ENCODE results near the gene SYT7.
A peak's percentile ranks its signal among the peaks of the same experiment; 100 is the strongest.

Gene SYT7

GRCh38 chr11:61609000-61609979 lies 28.4 kb upstream of the SYT7 start:
- no peak for FAIRE-seq

- FAIRE-seq: no peak
Observed at GRCh38 chr11:61607920-61608599, 27.2 kb upstream of the SYT7 start.

- no peak for FAIRE-seq
Observed at GRCh38 chr11:61607426-61607825, 26.6 kb upstream of the SYT7 start.

- no peak for FAIRE-seq
Observed at GRCh38 chr11:61603667-61604066, 22.8 kb upstream of the SYT7 start.

GRCh38 chr11:61602775-61603569 lies 22.1 kb upstream of the SYT7 start:
- FAIRE-seq: peak; percentile 61

- FAIRE-seq: no peak
Observed at GRCh38 chr11:61601512-61601911, 20.6 kb upstream of the SYT7 start.

DNA sequence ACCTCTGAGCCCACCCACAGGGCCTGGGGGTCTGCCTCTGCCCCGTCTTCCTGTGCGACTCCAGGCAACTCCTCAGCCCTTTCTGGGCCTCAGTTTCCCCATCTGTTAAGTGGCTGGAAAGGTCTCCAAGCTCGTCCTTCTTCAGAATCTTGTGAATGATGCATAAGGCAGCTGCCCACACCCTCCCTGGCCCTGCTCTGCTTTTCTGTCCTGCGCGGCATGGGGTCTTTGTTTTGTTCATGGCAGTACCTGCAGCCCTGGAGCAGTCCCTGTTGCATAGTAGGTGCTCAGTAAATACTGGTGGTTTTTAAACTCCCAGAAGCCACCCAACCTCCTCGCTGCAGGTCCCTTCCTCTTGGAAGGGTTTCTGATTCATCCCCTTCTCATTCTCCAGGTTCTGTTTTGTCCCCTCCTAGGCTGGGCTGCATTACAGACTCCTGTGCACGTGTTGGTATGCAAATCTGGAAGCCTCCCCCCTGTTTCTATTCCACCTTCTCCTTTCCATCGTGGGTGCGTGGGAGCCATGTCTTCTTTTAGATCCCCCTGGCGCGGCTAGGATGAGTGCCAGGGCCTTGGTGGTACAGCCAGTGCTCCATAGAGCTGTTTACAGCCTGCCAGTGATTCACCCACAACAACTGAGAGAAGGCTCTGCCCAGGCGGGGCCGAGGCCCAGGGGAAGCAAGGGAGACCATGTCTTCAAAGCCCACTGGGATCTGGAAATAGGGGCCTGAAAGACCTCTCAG lies 19.3 kb upstream of the SYT7 start:
- no peak for FAIRE-seq

- FAIRE-seq: peak; percentile 45
Observed at GRCh38 chr11:61598886-61599868, 18.3 kb upstream of the SYT7 start.

- FAIRE-seq: no peak
Observed at GRCh38 chr11:61598374-61598773, 17.5 kb upstream of the SYT7 start.

DNA sequence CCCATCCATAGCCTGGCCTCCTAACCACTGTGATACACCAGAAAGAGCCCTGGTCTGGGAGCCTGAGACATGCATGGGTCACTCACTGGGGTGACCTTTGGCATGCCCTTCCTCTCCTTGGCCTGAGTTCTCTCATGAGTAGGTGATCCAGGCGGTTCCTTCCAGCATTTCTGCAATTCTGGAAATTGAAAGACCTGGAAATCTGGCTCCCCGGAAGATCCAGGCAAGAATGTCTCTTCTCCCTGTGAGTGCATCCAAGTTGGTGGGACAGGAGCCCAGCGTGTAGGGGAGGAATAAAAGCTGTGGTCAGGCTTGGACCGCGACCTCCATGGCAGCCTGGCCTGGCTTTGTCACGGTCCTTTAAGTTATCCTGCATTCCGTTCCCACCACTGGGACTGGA lies 16.1 kb upstream of the SYT7 start:
- no peak for FAIRE-seq

DNA sequence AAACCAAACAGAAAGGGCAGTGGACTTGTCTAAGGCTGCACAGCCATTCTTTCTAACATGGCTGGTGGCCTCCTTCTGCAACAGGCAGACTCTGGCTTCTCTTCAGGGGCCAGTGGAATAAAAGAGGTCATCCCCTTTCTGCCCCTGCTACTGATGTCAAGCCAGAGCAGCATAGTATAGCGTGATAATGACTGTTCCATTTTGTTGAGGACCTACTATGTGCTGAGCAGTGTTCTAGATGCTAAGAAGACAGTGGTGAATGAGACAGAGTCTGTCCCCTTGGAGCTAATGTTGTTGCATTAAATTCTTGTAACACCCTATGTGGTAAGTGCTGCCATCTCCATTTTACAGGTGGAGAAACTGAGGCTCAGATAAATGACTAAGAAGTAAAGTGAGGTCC lies 15.7 kb upstream of the SYT7 start:
- no peak for FAIRE-seq

GRCh38 chr11:61594907-61595257 lies 14.0 kb upstream of the SYT7 start:
- FAIRE-seq: no peak

DNA sequence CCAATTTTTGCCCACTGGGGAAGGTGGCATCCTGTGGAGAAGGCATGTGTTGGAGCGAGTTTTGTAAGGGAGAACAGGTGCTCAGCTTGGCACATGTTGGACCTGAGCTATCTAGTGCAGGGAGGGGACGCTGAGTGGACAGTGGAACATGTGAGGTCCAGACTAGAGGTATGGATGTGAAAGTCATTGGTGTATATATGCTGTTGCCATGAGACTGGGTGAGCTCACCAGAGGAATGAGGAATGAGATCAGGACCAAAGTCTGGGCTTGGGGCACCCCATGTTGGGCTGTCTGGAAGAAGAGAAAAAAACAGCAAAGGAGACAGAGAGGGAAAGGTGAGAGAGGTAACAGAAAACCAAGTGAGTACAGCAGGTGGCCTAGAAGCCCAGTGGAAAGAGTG lies 12.3 kb upstream of the SYT7 start:
- no peak for FAIRE-seq

DNA sequence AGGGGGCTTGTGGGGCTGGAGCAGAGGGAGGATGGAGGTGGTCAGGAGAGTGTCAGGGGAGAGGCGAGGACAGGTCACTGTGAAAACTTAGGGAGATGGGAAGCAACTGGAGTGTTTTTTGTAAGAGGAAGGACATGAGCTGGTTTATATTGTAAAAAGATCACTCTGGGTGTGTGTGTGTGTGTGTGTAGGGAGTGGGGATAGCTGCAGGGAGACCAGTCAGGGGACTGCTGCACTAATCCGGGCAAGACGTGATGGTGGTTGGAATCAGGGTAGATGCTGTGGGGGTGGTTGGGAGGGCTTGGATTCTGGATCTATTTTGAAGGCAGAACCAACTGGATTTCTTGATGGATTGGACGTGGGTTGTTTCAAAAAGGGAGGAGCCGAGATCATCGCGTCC lies 11.3 kb upstream of the SYT7 start:
- FAIRE-seq: no peak

DNA sequence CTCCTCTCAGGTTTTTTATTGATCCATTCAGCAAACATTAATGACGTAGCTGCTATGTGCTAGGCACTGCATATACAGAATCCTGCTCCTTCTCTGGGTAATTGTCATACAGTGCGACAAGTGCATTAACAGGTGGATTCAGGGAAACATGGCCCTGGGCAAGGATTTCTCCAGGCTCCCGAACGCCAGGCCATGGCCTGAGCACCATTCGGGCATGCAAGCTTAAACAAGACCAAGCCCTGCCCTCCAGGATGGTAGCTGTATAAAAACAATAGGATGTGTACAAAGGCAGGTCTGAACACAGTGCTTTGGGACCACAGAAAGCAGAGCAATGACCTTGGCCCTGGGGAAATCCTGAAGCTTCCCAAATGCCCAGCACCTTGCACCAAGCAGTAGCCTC lies 9.1 kb upstream of the SYT7 start:
- no peak for FAIRE-seq

- FAIRE-seq: no peak
Observed at GRCh38 chr11:61588728-61589191, 7.9 kb upstream of the SYT7 start.

GRCh38 chr11:61587951-61588727 lies 7.3 kb upstream of the SYT7 start:
- no peak for FAIRE-seq

DNA sequence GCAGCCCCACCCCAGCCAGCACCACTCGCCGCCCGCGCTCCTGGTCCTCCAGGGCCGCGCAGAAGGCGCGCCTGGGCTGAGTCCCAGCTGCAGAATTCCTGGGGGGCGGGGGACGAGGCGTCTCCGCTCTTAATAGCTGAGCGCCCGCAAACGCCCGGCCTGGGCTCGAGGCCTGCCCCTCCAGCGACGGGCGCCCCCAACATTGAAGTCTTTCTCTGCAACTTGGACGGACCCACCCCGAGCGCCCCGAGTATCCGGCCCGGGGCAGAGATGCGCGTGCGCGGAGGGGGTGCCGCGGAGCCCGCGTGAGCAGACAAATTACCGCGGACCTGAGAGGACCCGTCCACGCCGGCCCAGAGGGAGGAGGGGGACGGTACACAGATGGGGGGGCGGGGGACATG lies 6.7 kb upstream of the SYT7 start:
- FAIRE-seq: no peak

DNA sequence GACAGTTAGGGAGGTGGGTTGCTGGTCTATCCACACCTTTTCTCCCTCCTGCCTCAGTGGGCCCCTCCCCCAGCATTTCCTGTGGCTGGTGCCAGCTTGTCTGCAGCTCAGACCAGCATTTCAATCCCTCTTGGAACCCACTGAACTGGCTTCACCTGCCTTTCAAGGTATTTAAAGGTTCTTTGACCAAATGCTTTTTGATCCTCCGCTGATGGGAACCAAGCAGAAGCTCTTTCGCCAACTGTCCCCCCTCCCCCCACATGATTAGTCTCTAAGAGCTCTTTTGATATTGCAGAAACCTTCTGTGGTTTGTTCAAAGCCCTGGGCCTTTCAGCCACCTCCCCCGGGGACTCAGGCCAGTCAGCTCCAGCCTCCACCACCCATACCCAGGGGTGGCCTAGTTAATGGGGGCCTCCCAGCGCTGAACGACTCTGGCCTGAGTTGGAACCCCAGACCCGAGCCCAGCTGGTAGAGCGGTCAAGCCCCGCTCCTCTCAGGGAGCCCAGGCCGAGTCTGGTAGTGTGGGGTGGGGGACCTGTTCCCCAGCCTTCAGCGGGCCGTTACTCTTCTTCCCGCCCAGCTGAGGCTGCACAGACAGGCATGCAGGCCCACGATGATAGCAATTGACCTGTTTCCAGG lies 6.0 kb upstream of the SYT7 start:
- no peak for FAIRE-seq

DNA sequence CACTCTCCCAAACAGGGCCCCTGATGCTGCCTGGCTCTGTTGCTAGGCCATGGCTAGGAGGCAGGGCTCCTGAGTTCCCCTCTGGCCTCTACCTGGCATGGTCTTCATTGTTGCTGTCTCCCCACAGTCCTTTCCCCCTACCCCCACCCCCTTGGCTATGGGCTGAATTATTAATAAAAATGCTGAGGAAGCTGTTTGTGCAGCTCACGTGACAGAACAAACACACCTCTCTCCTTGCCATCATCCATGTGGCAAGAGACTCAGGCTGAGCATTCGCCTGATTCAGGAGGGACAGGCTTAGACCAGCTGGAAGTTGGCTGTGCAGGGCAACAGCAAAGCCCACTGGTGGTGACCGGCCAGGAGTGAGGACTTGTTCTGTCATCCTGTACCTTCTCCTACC lies 4.2 kb upstream of the SYT7 start:
- no peak for FAIRE-seq

Data from endometrium (tissue), 2 donors.